Psoas muscle (tissue), 8 donors: ENCODE results near the gene CFAP74. TPM values are rescaled to one million over a fixed set of nuclear protein-coding genes. Genes with fewer than 3 reads are reported as not detected.
A peak's percentile ranks its signal among the peaks of the same experiment; 100 is the strongest.
"Not testable (repeated sequence)": the region's sequence is repeated elsewhere in the genome, so short reads cannot be mapped to it uniquely, and the experiment has no call there.

ENCODE experiments used
- ATAC-seq, 4 donors: fragments of 200-7000 bp; cut with Tn5 transposase; one replicate each; pipeline ENCODE4 v1.9.1; 2020; ENCODE audit warnings: moderate library complexity in 3 of 4, mild to moderate bottlenecking in 2 of 4
- DNase-seq, 2 donors: peaks; one replicate each; pipeline ENCODE4 v3.0.0-alpha.2; 2020
- H3K27ac ChIP-seq: fragments of 200-600 bp; one replicate; pipeline ENCODE4 v1.8.0; 2022
- H3K27me3 ChIP-seq, 3 donors: fragments of 200-600 bp in 1 of 3; one replicate each; pipeline versions ENCODE4 v1.6.1 to v1.8.0; 2013 to 2022; ENCODE audit warnings: low read length in 2 of 3, mild to moderate bottlenecking in 2 of 3, moderate library complexity in 1 of 3; ENCODE audit not compliant: insufficient read depth in 3 of 3
- H3K36me3 ChIP-seq, 2 donors: fragments of 200-600 bp in 1 of 2; one replicate each; pipeline versions ENCODE4 v1.6.1 to v1.8.0; 2013 to 2022; ENCODE audit warnings: low read depth in 1 of 2, mild to moderate bottlenecking in 1 of 2, moderate library complexity in 1 of 2; ENCODE audit not compliant: insufficient read depth in 1 of 2
- H3K4me1 ChIP-seq: fragments of 200-600 bp; one replicate; pipeline ENCODE4 v1.8.0; 2022
- H3K4me3 ChIP-seq: fragments of 200-600 bp; one replicate; pipeline ENCODE4 v1.8.0; 2022; ENCODE audit warnings: mild to moderate bottlenecking
- H3K9me3 ChIP-seq: fragments of 200-600 bp; one replicate; pipeline ENCODE4 v1.8.0; 2022
- CTCF ChIP-seq: fragments of 200-600 bp; IDR thresholded peaks from one replicate; pipeline ENCODE4 v1.8.0; 2022; ENCODE audit warnings: antibody characterized with exemption
- WGBS, 3 donors: extraction: QIAGEN DNeasy Blood & Tissue Kit; methylation state at CpG; one replicate each; pipeline versions ENCODE4 v1.1.6 to v1.1.7; 2013; 5-methylcytosine and 5-hydroxymethylcytosine counted together
- intact Hi-C, 2 donors: fragments of 100-400 bp; cut with DNase I; formaldehyde crosslinking; loops; one replicate each; pipeline versions ENCODE4 v1.11.0 to v1.14.2; 2022
- polyA plus RNA-seq, 3 donors: library from polyadenylated mRNA; stranded (reverse); fragments of 200-250 nt; gene quantifications; one replicate each; pipeline ENCODE4 v1.2.3, GENCODE V29; 2013
- total RNA-seq, 4 donors: library from RNA; stranded (reverse); fragmentation: NEBNext Ultra II Directional in 2 of 4; extraction: Animal tissue kit (Norgen Biotek cat#: 25700) in 2 of 4; gene quantifications; one replicate each; pipeline versions ENCODE4 v1.2.1 to v1.2.4, GENCODE V29; 2021 to 2023
- donor health status: healthy with polysubstance abuse.
- donor health status: DM: no; HTN: no; CAD: no; lungs with moderate emphysema.
- donor health status: Bipolar disorder and iron deficiency.
- donor health status: healthy.
- donor health status: DM: yes; HTN: yes; CAD: no.
- donor health status: DM: no; HTN: no; CAD: no.
- donor health status: DM: no; HTN: no; CAD: no.
- donor health status: DM: yes; HTN: yes; CAD: no.

Gene CFAP74
- total and polyA plus RNA-seq, 7 donors, result 0.01 to 0.05 TPM; not detected in 5

DNA sequence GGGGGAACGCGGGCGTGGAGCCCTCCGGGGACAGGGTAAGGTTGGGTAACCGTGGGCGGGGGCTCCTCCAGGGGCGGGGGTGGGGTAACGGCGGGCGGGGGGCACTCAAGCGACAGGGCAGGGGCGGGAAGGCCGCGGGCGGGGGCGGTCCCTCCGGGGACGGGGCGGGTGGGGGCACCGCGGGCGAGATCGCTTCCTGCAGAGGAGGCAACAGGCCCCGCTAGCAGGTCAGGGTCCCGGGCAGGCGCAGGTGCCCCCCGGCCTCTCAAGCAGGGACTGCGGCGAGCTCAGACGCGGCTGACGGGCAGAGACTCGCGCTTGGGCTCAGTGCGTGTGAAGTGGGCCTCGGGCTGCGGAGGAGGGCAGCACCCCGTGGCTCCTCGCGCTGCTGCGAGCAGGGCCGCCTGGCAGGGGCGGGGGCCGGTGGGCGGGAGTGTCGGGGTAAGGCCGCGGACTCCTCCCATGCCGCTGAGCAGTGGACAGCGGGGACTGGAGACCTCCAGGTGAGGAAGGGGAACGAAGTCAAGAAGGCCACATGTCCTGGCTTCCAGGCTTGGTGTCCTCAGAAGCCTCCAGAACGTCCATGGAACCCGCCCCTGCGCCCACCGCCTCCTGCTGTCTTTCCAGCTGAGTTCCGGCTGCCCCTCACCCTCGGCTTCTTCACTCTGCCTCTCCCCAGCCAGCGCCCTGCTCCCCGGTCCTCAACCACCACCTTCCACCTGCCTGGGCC is 112.1 kb downstream of the CFAP74 start:
- ATAC-seq, result peak; percentile 68 to 85 (median 79)
- Histone ChIP-seq H3K27me3 (no peaks in the 10 kb centered on the region), H3K4me1 (peaks cover 48% of the 10 kb centered on the region), H3K36me3 (no peaks in the 10 kb centered on the region), H3K9me3 (no peaks in the 10 kb centered on the region), H3K4me3 (peak overlapping the region; percentile 97), H3K27ac (peak overlapping the region; percentile 88)
- intact Hi-C loops, result loop anchor here in 1 of 2 donors (5.0 kb wide), 2 partner anchors 114 to 134 kb away; partner anchors contain the start of gene NADK
- WGBS, 3 donors, result 1% methylated on average over 12 to 59 of the region's 59 CpGs
- no peak for TF ChIP-seq CTCF
- peak; percentile 89 to 92 for DNase-seq

DNA sequence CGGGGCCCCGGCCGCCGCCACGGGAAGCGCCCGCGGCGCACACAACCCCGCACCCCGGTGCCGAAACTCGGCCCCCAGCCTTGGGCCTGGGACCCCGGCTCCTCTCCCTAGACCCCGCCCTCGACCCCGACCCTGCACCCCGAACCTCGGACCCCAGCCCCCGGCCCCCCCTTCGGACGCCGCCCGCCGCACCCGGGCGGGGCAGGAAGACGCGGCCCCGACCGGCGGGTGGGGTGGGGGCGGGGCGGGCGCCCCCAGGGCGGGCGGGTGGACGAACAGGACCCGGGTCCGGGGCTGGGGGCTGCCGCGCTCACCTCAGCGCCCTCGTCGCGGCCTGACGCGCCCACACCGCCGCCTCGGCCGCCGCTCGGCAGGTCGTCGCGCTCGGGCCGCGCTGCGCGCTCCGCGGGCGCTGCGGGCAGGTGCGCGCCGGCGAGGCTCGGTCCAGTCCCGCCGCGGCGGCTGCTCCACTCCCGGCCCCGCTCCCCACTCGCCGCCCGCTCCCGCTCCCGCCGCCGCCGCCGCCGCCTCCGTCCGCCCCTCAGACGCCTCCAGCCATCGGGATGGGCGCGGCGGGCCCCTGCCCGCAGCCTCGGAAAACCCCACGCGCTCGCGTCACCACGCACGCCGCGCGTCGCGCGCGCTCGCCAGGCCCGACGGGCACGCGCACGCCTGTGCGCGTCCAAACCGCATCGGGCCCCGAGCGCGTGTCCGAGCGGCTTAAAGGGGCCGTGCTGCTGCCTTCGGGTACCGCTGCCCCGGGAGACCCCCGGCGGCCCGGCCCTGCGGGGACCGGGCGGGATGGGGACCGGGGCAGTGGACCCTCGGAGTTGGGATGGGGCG is 112.9 kb downstream of the CFAP74 start, which contains the start of gene GNB1:
TSS of gene GNB1 (minus strand) at position 582 of the 843 bp plus-strand sequence. CDS start 65,634 bp downstream, outside the sequence.
- Histone ChIP-seq H3K4me1 (peaks cover 54% of the 10 kb centered on the region), H3K9me3 (no peaks in the 10 kb centered on the region), H3K27ac (peak within 1 kb of the TSS; percentile 88), H3K36me3 (no peaks in the 10 kb centered on the region), H3K4me3 (peak within 1 kb of the TSS; percentile 97), H3K27me3 (no peaks in the 10 kb centered on the region)
- 0 to 1% (median 1%) methylated on average over 30 to 136 of the region's 137 CpGs for WGBS, 3 donors
- DNase-seq, result peak; percentile 90 to 95
- no peak for TF ChIP-seq CTCF
- peak; percentile 91 to 92 (median 92) for ATAC-seq
- intact Hi-C loops, result loop anchor here in 1 of 2 donors (5.0 kb wide), 2 partner anchors 113 to 133 kb away; partner anchors contain the start of gene NADK

- intact Hi-C loops, result loop anchor here in 1 of 2 donors (5.0 kb wide), 2 partner anchors 113 to 133 kb away; partner anchors contain the start of gene NADK
- Histone ChIP-seq H3K27me3 (no peaks in the 10 kb centered on the region), H3K4me3 (peak overlapping the region; percentile 97), H3K27ac (peak overlapping the region; percentile 88), H3K4me1 (peaks cover 53% of the 10 kb centered on the region), H3K36me3 (no peaks in the 10 kb centered on the region), H3K9me3 (no peaks in the 10 kb centered on the region)
- ATAC-seq (no peak), DNase-seq (peak; percentile 68 to 82)
- TF ChIP-seq CTCF, result no peak
- WGBS, 3 donors, result 0 to 2% (median 1%) methylated on average over 53 to 88 of the region's 88 CpGs
Observed at GRCh38 chr1:1889847-1890505, 113.6 kb downstream of the CFAP74 start.

GRCh38 chr1:1889090-1889750 is 114.4 kb downstream of the CFAP74 start:
- H3K27me3 ChIP-seq, result no peaks in the 10 kb centered on the region
- H3K4me3 ChIP-seq, result peak overlapping the region; percentile 97
- ATAC-seq (no peak), DNase-seq (peak in 1 of 2 donors; percentile 39)
- no peaks in the 10 kb centered on the region for H3K9me3 ChIP-seq
- TF ChIP-seq CTCF, result no peak
- WGBS, 3 donors, result 18 to 27% (median 24%) methylated on average over 9 of the region's 9 CpGs
- intact Hi-C loops, result no loop called here
- H3K4me1 ChIP-seq, result peaks cover 47% of the 10 kb centered on the region
- H3K27ac ChIP-seq, result peak overlapping the region; percentile 88
- H3K36me3 ChIP-seq, result no peaks in the 10 kb centered on the region

DNA sequence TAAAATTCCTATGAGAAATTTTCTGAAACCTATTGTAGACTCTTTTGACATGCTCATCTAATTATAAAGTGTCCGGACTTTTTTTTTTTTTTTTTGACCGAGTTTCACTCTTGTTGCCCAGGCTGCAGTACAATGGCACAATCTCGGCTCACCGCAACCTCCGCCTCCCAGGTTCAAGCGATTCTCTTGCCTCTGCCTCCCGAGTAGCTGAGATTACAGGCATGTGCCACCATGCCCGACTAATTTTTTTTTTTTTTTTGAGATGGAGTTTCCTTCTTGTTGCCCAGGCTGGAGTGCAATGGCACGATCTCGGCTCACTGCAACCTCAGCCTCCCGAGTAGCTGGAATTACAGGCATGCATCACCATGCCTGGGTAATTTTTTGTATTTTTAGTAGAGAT is 119.7 kb downstream of the CFAP74 start:
- 57 to 62% (median 59%) methylated on average over 11 of the region's 11 CpGs for WGBS, 3 donors
- H3K9me3 ChIP-seq, H3K36me3 ChIP-seq, H3K27me3 ChIP-seq, H3K27ac ChIP-seq, H3K4me3 ChIP-seq, intact Hi-C loops, ATAC-seq: not testable (repeated sequence)
- peaks cover 57% of the 10 kb centered on the region for H3K4me1 ChIP-seq
- DNase-seq, result peak in 1 of 2 donors; percentile 6
